ENCODE data around the gene PEG3.

- TF ChIP-seq, protein P1, sequence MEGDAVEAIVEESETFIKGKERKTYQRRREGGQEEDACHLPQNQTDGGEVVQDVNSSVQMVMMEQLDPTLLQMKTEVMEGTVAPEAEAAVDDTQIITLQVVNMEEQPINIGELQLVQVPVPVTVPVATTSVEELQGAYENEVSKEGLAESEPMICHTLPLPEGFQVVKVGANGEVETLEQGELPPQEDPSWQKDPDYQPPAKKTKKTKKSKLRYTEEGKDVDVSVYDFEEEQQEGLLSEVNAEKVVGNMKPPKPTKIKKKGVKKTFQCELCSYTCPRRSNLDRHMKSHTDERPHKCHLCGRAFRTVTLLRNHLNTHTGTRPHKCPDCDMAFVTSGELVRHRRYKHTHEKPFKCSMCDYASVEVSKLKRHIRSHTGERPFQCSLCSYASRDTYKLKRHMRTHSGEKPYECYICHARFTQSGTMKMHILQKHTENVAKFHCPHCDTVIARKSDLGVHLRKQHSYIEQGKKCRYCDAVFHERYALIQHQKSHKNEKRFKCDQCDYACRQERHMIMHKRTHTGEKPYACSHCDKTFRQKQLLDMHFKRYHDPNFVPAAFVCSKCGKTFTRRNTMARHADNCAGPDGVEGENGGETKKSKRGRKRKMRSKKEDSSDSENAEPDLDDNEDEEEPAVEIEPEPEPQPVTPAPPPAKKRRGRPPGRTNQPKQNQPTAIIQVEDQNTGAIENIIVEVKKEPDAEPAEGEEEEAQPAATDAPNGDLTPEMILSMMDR (IDR thresholded peaks at IDR 0.05) = no peak
- TF ChIP-seq EZH2 (IDR thresholded peaks at IDR 0.05) = no peak
- no peak for TF ChIP-seq EZH2phosphoT487 (IDR thresholded peaks at IDR 0.05)
Observed at GRCh38 chr19:56823956-56824355, 16.6 kb downstream of the PEG3 start.

Data from neural progenitor cell (in vitro differentiated cells).